Left renal pelvis (tissue), 4 donors: ENCODE measurements around the gene RAB1A. TPM values are rescaled to one million over a fixed set of nuclear protein-coding genes. Genes with fewer than 3 reads are reported as not detected.
"Not testable (repeated sequence)": the region's sequence is repeated elsewhere in the genome, so short reads cannot be mapped to it uniquely, and the experiment has no call there.

Experiments
- DNase-seq, 4 donors: peaks; one replicate each; pipeline ENCODE4 v3.0.0-alpha.2; 2013; ENCODE audit warnings: low read depth in 4 of 4, low spot score in 3 of 4
- polyA plus RNA-seq, 4 donors: library from polyadenylated mRNA; unstranded; fragments of 120-200 nt; gene quantifications; one replicate each; pipeline ENCODE4 v1.2.1, GENCODE V29; 2013; ENCODE audit not compliant: insufficient read length in 4 of 4

Gene RAB1A
- polyA plus RNA-seq = 100 to 1,000 TPM; 217 to 278 (median 246) TPM

DNA sequence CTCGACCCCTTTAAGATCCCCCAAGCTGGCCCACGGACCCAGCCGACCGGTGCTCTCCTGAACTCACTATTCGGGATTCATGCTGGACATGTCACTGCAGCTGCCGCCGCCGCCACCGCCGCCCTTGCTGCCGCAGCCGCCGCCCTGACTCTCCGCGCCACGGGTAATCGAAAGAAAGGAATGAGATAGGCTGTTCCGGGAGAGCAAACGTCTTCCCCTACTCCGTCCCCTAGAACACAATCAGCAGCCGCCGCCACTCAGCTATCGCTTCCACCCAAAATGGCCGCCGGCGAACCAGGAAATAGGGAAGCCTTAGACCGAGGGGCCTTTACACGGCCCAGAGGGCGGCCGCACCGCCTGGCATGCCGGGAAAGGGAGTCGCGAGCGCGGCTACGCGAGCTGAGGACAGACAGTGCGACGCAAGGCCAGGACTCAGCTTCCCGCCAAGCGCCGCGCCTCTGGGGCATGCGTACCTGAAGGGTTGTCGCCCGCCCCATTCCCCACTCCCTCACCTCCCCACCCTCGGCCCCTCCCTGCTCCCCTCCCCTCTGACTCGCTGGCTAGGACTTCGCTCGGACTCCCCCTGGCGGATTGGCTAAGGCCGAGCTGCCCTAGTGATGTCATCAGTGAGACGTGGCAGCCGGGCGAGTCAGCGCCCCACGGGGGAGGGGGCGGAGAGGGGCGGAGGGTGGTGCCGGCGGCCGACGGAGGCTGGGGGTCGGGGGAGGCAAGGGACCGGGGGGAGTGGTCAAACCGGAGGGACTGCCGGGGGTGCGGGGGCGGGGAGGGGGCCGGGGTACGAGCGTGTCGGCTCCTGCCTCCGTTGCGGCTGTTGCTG lies at the start of gene RAB1A:
RAB1A (minus strand) TSS at position 281 of the 838 bp plus-strand sequence; CDS start at position 90, 191 bp downstream.
- DNase-seq = peak; percentile 97 to 99 (median 98)

DNA sequence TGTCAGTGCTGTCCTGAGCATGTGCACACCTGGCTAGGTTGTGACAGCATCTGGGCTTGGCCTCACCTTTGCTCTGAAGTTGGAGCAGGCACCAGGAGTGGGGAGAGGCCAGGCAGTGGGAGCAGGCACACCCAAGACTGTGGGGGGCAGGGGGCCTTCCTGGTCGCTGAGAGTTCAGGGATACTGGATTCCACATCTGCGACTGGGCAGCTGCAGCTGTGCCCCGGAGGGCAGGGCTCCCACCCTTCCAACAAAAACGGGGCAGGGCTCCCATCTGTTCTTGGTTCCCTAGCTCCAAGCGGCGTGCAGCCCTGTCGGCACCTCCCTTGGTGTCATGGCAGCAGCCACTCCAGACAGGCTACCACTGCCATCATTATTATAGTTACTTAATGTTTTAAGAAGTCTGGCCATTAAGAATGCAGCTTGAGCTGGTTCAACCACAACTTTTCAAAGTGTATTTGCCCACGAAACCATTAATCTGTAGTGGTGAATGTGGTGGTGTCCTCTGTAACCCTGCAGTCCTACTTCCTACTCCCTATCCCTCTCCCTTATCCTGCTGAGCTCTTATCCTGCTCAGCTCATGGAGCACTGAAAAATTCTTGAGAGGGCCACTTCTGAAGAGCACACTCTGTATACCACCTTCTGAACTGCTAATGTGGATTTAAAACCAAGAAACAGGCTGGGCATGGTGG lies 48.0 kb upstream of the RAB1A start:
- DNase-seq = no peak

DNA sequence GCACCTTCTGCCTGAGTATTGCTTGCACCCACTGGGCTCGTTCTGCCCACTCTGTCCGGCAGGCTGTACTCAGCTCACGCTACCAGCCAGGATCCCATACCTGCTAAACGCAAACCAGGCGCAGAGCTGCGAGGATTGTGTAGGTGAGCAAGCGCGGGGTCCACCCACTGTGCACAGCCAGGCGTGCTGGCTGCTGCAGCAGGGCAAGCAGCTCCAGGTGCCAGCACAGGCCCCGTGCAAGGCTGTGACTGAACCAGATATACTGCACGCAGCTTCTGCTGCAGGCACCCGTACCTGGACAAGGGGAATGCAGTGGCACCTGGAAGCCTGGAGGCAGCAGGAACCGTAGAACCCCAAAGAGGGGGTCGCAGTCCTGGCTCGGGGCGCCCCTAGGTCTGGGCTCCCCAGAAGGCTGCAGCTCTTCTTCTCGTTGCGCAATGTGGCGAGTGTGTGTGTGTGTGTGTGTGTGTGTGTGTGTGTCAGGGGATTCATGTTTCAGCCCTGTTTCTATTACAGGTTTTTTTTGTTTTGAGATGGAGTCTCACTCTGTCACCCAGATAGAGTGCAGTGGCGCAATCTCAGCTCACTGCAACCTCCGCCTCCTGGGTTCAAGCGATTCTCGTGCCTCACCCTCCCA lies 46.1 kb upstream of the RAB1A start:
- DNase-seq = no peak

DNA sequence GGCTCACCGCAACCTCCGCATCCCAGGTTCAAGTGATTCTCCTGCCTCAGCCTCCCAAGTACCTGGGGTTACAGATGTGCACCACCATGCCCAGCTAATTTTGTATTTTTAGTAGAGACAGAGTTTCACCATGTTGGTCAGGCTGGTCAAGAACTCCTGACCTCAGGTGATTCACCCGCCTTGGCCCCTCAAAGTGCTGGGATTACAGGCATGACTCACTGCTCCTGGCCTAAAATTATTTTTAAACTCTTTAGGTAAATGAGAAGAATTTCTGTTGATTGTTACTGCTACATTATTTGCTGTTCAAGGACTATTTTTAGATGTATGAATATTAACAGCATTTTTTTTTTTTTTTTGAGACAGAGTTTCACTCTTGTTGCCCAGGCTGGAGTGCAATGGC lies 44.1 kb upstream of the RAB1A start:
- not testable (repeated sequence) for DNase-seq

- no peak for DNase-seq
These were observed 43.3 kb upstream of the RAB1A start for GRCh38 chr2:65172994-65173790.

GRCh38 chr2:65170611-65171477 lies 40.9 kb upstream of the RAB1A start:
- DNase-seq = peak in 3 of 4 donors; percentile 29 to 40 (median 29)

DNA sequence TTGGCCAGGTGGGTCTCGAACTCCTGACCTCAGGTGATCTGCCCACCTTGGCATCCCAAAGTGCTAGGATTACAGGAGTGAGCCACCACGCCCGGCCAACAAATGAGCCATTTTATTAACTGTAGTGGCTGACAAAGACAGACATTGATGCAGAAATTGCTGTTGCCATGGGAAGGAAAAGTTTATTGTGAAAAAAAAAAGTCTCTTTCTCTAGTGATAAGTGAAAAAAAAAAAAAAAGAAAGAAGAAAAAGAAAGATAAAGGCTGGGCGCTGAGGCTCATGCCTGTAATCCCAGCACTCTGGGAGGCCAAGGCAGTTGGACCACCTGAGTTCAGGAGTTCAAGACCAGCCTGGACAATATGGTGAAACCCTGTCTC lies 39.8 kb upstream of the RAB1A start:
- DNase-seq = no peak

GRCh38 chr2:65165558-65165957 lies 35.7 kb upstream of the RAB1A start:
- DNase-seq = no peak

DNA sequence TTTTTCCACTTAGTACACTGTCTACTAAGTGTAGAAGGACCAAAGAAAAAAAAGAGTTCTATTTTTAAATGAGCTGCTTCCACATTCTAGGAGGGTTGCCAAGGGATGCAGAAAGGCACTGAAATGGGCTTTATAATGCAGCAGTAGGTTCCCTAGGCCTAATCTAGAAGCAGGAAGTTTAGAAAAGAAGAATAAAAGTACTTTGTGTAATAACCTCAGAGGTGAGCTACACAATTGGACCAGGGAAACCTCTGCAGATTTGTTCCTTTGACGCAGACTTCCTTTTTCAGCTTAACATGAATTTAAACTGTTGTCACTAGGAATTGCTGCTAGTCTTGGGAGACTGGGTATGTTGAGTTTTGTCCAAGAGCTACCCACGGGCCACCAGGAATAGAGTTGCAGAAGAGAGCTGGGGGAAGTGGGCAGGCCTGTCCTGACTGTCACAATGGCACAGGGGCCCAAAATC lies 34.6 kb upstream of the RAB1A start:
- DNase-seq = no peak

DNA sequence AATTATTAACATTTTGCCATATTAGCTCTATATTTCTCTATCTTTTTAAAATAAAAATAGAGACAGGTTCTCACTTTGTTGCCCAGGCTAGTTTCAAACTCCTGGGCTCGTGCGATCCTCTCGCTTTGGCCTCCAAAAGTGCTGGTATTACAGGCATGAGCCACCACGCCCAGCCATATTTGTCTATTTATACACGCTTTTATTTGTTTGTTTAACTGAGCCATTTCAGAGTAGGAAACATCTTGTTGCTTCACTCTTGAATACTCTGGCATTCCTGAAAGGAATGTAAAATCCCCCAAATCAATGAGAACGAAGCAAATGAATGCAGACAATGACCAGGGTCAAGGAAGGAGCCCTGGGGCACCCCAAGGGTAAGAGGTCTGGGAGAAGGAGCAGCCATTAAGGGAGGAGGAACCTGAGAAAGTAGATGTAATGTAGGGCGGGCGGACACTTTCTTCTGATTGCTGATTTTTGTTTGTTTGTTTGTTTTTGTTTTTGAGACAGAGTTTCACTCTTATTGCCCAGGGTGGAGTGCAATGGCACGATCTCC lies 31.7 kb upstream of the RAB1A start:
- no peak for DNase-seq

GRCh38 chr2:65159906-65160305 lies 30.0 kb upstream of the RAB1A start:
- no peak for DNase-seq

DNA sequence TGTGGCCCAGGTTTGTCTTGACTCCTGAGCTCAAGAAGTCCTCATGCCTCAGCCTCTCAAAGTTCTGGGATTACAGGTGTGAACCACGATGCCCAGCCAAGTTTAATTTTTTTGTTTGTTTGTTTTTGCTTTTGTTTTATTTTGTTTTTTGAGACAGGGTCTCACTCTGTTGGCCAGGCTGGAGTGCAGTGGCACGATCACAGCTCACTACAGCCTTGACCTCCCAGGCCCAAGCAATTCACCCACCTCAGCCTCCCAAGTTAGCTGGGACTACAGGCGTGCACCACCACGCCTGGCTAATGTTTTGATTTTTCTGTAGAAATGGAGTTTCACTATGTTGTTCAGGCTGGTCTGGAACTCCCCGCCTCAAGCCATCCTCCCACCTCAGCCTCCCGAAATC lies 29.4 kb upstream of the RAB1A start:
- DNase-seq = no peak

DNA sequence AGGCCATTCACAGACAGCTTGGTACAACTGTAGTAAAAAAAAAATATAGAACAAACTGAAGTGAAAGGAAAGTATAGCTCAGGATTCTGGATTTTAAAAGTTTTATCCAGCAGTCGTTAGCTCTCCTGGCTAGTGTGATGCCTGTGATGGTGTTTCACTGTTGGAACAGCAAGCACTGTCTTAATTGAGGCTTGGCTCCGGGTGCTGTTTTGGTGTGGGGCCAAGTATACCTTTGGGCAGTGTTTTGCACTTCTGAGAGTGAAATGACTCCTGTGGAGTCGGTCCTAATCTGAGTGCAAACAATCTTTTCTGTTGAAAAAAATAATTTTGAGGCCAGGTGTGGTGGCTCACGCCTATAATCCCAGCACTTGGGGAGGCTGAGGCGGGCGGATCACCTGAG lies 28.7 kb upstream of the RAB1A start:
- DNase-seq = no peak

- DNase-seq = not testable (repeated sequence)
These were observed 27.9 kb upstream of the RAB1A start for GRCh38 chr2:65157856-65158255.

DNA sequence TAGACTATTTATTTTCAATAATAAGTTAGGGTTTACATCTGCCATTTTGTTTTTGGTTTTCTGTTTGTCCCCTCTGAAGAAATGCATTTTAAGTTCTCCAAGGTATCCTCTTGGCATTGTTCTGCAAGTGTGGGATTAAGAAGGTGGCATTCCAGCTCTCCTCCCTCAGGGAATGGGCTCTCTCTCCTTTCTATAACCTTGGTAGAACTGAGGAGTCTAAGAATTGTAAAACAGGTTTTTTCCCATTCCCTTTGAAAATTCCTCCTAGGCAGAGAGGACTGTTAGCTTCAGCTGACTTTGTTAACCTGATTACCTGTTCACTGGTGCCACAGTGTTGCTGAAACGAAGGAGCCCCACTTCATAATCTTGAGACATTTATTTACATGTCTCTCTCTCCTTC lies 26.1 kb upstream of the RAB1A start:
- no peak for DNase-seq

DNA sequence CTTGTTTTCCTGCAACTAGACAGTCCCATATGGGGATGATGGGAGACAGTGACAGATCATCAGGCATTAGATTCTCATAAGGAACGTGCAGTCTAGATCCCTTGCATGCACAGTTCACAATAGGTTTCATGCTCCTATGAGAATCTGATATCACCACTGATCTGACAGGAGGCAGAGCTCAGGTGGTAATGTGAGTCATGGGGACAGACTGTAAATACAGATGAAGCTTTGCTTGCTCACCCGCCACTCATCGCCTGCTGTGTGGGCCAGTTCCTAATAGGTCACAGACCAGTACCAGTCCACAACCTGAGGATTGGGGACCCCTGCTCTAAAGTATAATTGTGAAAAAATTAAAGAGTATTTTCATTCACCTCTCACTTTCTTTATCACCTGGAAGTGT lies 23.6 kb upstream of the RAB1A start:
- DNase-seq = no peak

DNA sequence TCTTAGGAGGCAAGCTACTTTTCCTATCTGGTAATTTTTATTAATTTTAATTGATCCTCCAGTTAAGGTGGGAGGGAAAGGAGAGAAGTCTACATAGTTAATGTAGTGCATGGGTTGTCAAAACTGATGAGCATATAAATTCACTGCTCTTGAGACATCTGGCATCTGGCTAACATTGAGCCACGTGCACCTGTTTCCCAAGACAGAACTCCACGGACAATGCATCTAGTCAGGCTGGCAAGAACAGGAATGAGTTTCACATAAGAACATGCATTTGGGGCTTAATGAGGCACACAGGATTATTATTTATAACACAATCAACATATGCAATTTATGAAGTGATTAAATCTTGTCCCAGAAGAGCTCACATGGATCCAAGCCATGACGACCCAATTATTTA lies 16.2 kb upstream of the RAB1A start:
- DNase-seq = no peak

DNA sequence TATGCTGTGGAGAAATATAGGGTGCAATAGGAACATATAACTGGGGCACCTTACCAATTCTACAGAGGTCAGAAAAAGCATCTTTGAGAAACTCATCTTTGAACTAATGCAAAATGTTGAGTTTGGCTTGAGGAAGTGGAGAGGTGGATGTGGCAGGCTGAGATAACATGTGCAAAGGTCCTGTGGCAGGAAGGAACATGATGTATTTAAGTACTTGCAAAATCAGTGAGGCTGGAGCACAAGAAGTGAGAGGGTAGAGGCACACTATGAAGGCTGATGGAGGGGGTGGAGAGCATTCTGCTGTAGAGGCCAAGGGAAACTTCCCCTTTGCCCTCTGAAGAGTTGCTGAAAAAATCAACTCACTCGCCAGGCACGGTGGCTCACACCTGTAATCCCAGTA lies 14.7 kb upstream of the RAB1A start:
- no peak for DNase-seq

DNA sequence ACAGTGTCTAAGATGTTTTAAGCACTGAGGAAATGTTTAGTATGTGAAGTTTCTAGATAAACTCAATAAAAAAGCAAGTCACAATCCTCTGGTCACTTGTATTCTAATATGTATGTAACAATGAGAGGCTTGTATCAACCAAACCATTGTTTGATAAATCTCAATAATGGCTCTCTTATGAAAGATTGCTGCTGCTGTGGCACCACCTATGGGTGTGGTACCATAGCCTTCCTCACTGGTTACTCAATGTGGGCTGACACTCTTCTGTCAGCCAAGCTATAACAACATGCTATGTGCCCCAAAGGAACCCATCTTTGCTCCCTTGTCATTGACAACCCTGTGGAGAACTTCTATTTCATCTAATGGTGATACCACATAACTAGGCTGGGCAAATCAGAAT lies 12.6 kb upstream of the RAB1A start:
- no peak for DNase-seq
